ENCODE measurements around the gene RALY.

The RALY gene

DNA sequence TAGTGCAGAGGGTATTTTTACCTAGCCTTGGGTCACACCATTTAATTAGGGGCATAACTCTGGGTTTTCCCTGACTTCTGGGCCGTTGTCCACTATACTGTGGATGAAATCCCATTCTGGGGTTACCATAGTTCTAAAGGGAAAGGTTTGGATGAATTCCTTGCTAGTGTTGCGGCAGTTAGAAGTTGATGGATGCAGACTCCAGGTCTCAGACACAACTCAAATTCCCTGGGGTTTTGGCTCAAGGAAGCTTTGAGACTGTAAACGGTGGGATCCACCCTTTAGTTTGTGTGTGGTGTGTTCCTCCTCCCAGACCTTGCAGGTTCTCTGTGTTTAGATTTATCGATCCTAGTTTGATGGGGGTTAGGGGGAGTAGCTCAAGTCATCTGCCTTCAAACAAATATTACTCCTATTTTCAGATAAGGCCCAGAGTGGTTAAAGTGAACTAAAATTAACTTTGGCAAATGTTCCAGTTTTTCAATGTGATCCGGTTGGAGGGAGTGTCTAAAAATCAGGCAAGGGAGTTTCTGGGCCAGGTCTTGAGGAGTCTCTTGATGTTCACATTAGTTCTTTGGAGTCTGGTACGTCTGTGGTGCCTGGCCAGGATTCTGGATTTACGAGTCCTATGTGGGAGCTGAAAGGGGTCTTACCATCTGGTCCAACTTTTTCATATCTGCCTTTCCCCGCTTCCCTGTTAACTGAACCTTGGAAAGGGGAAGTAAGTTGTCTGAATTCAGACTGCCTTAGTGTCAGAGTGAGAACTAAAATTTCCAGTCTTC is 1.5 kb downstream of the RALY start:
- DNase-seq (ENCODE audit: insufficient read length, low spot score), result no peak
- TF ChIP-seq POLR2AphosphoS5 (IDR thresholded peaks at IDR 0.05; ENCODE audit: low read depth, low read length) (no peak), TAF1 (IDR thresholded peaks at IDR 0.05; ENCODE audit: low read depth, low read length) (no peak), POLR2A (IDR thresholded peaks at IDR 0.05; ENCODE audit: low read depth, low read length) (no peak), POU2F2 (IDR thresholded peaks at IDR 0.05; ENCODE audit: low read depth, low read length) (no peak), PAX5 (IDR thresholded peaks at IDR 0.05; ENCODE audit: insufficient read depth, low read length, severe bottlenecking) (no peak), SPI1 (IDR thresholded peaks at IDR 0.05; ENCODE audit: low read depth, low read length) (0 out of 2 replicates have a peak, but pooled peaks have one; percentile 2)
- FAIRE-seq, result no peak

DNA sequence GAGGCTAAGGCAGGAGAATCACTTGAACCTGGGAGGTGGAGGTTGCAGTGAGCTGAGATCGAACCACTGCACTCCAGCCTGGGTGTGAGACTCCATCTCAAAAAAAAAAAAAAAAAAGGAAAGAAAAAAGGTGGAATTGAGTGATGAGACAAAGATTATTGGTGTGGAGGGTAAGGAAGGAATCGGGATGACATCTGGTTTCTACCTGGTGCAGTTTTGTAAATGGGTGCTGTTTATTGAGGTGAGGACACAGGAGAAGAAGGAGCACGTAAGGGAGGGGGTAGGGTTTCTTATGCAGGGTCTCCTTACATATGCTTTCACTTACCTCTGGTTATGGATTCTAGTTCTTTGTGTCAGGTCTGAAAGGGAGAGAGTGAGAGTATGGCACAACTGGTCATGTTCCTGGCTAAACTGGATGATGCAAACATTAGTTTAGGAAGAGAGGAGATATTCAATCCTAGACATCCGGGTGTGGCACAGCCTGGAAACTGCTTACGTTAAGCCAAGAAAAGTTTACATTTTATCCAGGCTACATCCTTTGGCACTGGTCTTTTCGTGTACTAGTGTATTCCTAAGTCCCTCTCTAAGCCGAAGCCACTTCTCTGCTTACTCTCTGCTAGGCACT is 5.4 kb downstream of the RALY start:
- no peak for FAIRE-seq
- DNase-seq (ENCODE audit: insufficient read length, low spot score), result no peak
- TF ChIP-seq POU2F2 (IDR thresholded peaks at IDR 0.05; ENCODE audit: low read depth, low read length) (no peak), POLR2A (IDR thresholded peaks at IDR 0.05; ENCODE audit: low read depth, low read length) (no peak), SPI1 (IDR thresholded peaks at IDR 0.05; ENCODE audit: low read depth, low read length) (no peak), POLR2AphosphoS5 (IDR thresholded peaks at IDR 0.05; ENCODE audit: low read depth, low read length) (no peak), TAF1 (IDR thresholded peaks at IDR 0.05; ENCODE audit: low read depth, low read length) (no peak), PAX5 (IDR thresholded peaks at IDR 0.05; ENCODE audit: insufficient read depth, low read length, severe bottlenecking) (no peak)

DNA sequence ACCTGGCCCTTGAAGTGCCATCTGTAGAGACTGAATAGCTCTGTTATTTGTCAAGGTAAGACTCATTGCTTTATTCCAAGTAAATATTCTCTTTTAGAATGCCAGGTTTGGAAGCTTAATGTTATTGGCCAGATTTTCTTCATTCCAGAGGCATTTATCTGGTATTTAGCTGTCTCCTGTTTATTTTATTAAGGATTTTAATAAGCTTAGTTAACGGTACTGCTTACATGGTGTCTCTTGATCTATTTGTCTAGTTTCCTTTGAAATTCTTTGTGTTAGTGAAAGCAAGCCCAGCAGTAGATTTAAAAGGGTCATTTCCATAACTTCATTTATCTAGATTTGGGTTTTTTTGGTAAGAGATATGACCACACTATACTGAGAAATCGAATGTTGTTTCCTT is 7.7 kb downstream of the RALY start:
- TF ChIP-seq POU2F2 (IDR thresholded peaks at IDR 0.05; ENCODE audit: low read depth, low read length) (no peak), PAX5 (IDR thresholded peaks at IDR 0.05; ENCODE audit: insufficient read depth, low read length, severe bottlenecking) (no peak), TAF1 (IDR thresholded peaks at IDR 0.05; ENCODE audit: low read depth, low read length) (no peak), SPI1 (IDR thresholded peaks at IDR 0.05; ENCODE audit: low read depth, low read length) (no peak), POLR2A (IDR thresholded peaks at IDR 0.05; ENCODE audit: low read depth, low read length) (no peak), POLR2AphosphoS5 (IDR thresholded peaks at IDR 0.05; ENCODE audit: low read depth, low read length) (no peak)
- DNase-seq (ENCODE audit: insufficient read length, low spot score) (no peak), FAIRE-seq (no peak)

DNA sequence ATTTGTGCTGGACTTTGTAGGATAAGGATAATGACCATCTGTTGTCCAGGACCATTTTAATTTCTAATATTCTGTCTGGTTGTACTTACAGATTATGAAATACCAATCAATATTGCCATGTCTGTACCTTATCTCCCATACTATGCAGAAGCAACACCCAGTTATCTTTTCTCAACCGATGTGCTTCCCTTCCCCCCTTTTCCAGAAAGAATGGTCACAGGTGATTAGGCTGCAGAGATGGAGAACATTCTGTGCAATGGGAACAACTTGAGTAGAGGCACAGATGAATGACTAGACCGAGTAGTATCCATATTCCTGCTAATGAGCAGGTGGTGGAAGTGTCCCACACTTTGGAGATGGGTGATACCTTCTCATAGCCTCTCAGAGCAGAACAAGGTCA is 10.5 kb downstream of the RALY start:
- FAIRE-seq (peak; percentile 33), DNase-seq (ENCODE audit: insufficient read length, low spot score) (no peak)
- TF ChIP-seq POLR2AphosphoS5 (IDR thresholded peaks at IDR 0.05; ENCODE audit: low read depth, low read length) (no peak), POLR2A (IDR thresholded peaks at IDR 0.05; ENCODE audit: low read depth, low read length) (no peak), POU2F2 (IDR thresholded peaks at IDR 0.05; ENCODE audit: low read depth, low read length) (no peak), TAF1 (IDR thresholded peaks at IDR 0.05; ENCODE audit: low read depth, low read length) (no peak)

DNA sequence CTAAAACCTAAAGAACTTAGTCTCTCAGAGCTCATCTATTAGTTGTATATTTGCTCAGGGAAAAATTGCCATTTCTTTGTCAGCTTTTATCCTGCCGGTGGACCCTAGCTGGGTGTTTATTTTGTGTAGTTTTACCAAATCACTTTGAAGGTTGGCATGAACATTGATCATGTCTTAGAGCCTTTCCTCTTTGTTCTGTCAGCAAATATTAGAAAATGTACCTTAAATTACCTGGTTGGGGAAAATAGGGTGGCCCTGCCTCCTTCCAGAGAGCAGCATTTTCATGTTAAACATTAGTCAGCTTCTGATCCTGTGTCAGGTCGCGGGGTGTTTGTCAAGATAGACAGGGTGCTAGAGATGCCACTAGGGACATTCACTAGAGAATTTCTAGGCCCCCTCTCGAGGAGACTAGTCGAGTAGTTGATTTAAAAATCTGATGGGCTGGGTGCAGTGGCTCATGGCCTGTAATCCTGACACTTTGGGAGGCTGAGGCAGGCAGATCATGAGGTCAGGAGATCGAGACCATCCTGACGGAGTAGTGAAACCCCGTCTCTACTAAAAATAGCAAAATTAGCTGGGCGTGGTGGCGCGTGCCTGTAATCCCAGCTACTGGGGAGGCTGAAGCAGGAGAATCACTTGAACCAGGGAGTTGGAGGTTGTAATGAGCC is 11.2 kb downstream of the RALY start:
- no peak for FAIRE-seq
- no peak for DNase-seq (ENCODE audit: insufficient read length, low spot score)
- TF ChIP-seq PAX5 (IDR thresholded peaks at IDR 0.05; ENCODE audit: insufficient read depth, low read length, severe bottlenecking), result no peak
- TF ChIP-seq POU2F2 (IDR thresholded peaks at IDR 0.05; ENCODE audit: low read depth, low read length), result no peak
- no peak for TF ChIP-seq POLR2AphosphoS5 (IDR thresholded peaks at IDR 0.05; ENCODE audit: low read depth, low read length)
- no peak for TF ChIP-seq TAF1 (IDR thresholded peaks at IDR 0.05; ENCODE audit: low read depth, low read length)
- no peak for TF ChIP-seq SPI1 (IDR thresholded peaks at IDR 0.05; ENCODE audit: low read depth, low read length)
- TF ChIP-seq POLR2A (IDR thresholded peaks at IDR 0.05; ENCODE audit: low read depth, low read length), result no peak

DNA sequence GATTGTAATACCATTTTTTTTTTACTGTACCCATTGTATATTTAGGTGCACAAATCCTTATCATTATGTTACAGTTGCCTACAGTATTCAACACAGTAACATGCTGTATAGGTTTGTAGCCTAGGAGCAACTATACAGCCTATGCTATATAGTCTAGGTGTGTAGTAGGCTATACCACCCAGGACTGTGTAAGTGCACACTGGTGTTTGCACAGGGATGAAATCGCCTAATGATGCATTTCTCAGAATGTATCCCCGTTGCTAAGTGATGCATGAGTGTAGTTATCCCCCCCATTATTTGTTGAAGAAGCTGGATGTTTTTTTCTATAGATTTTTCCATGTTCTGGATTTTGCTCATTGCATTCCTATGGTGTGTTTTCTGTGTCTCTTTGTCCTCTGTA is 12.9 kb downstream of the RALY start:
- TF ChIP-seq POLR2A (IDR thresholded peaks at IDR 0.05; ENCODE audit: low read depth, low read length), result no peak
- TF ChIP-seq POLR2AphosphoS5 (IDR thresholded peaks at IDR 0.05; ENCODE audit: low read depth, low read length), result no peak
- no peak for TF ChIP-seq SPI1 (IDR thresholded peaks at IDR 0.05; ENCODE audit: low read depth, low read length)
- TF ChIP-seq TAF1 (IDR thresholded peaks at IDR 0.05; ENCODE audit: low read depth, low read length), result no peak
- TF ChIP-seq PAX5 (IDR thresholded peaks at IDR 0.05; ENCODE audit: insufficient read depth, low read length, severe bottlenecking), result no peak
- TF ChIP-seq POU2F2 (IDR thresholded peaks at IDR 0.05; ENCODE audit: low read depth, low read length), result no peak
- DNase-seq (ENCODE audit: insufficient read length, low spot score) (no peak), FAIRE-seq (no peak)

DNA sequence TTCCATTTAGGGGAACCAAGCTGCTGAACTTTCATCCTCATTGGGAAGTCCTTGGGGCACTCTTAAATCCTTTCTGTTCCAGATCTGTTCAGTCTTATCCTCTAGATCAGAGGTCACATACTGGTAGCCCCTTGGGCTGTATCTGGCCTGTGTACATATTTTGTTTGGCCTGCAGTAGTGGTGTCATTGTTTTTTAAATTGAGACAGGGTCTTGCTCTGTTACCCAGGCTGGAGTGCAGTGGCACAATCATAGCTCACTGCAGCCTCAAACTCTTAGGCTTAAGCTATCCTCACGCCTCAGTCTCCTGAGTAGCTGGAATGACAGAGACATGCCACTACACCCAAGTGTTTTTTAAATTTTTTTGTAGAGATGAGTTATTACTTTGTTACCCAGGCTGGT is 14.8 kb downstream of the RALY start:
- TF ChIP-seq POLR2AphosphoS5 (IDR thresholded peaks at IDR 0.05; ENCODE audit: low read depth, low read length), result no peak
- TF ChIP-seq PAX5 (IDR thresholded peaks at IDR 0.05; ENCODE audit: insufficient read depth, low read length, severe bottlenecking), result no peak
- FAIRE-seq (no peak), DNase-seq (ENCODE audit: insufficient read length, low spot score) (no peak)

DNA sequence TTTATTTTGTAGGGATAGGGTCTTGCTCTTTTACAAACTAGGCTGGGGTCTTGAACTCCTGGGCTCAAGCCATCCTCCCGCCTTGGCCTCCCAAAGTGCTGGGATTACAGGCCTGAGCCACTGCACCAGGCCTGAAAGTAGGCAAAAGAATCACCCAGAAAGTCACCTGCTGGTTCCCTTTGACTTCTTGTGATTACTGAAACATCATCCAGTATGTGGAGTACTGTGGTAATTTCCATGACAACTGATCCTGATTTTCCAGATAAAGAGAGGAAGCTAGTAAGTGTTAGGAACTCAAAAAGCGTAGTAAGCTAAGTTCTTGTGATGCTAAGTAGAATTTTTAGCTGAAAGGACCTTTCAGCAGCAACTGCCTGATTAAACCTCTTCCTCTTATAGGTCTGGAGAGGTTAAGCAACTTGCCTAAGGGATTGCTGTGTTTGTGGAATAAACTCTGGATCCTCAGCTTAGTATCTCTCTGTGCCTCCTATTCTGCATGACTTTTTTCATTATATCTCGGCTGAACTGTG is 16.8 kb downstream of the RALY start:
- FAIRE-seq (no peak), DNase-seq (ENCODE audit: insufficient read length, low spot score) (no peak)
- TF ChIP-seq SPI1 (IDR thresholded peaks at IDR 0.05; ENCODE audit: low read depth, low read length), result no peak
- no peak for TF ChIP-seq TAF1 (IDR thresholded peaks at IDR 0.05; ENCODE audit: low read depth, low read length)
- no peak for TF ChIP-seq POLR2A (IDR thresholded peaks at IDR 0.05; ENCODE audit: low read depth, low read length)
- TF ChIP-seq POU2F2 (IDR thresholded peaks at IDR 0.05; ENCODE audit: low read depth, low read length), result no peak
- TF ChIP-seq PAX5 (IDR thresholded peaks at IDR 0.05; ENCODE audit: insufficient read depth, low read length, severe bottlenecking), result no peak
- TF ChIP-seq POLR2AphosphoS5 (IDR thresholded peaks at IDR 0.05; ENCODE audit: low read depth, low read length), result no peak

DNA sequence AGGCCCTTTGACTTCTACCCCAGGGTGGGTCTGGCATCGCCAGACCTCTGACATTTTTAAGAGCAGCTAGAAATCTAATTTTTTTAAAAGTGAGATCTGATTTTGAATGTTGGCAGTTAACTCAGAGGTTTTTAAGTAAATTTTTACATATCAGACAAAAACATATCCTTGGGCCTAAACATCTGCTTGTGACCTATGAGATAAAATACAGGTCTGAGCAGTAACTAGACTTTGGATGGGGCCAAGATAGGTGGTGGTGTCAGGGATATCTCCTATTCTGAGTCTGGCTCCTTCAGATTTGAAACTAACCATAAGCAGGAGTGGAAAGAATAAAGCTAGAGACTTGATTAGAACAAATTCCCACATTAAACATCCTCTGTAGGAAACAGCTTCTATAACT is 17.6 kb downstream of the RALY start:
- no peak for FAIRE-seq
- no peak for DNase-seq (ENCODE audit: insufficient read length, low spot score)
- TF ChIP-seq POU2F2 (IDR thresholded peaks at IDR 0.05; ENCODE audit: low read depth, low read length), result no peak
- TF ChIP-seq TAF1 (IDR thresholded peaks at IDR 0.05; ENCODE audit: low read depth, low read length), result no peak
- TF ChIP-seq PAX5 (IDR thresholded peaks at IDR 0.05; ENCODE audit: insufficient read depth, low read length, severe bottlenecking), result no peak

All from GM12891 (cell line).